ENCODE measurements around the gene TPGS1.

The TPGS1 gene

GRCh38 chr19:496112-496665 is 11.1 kb upstream of the TPGS1 start, which contains the start of gene MADCAM1:
Gene MADCAM1 (plus strand): TSS chr19:496486. CDS start chr19:496500, 14 bp downstream.
- DNase-seq = no peak

- no peak for DNase-seq
These were observed 10.3 kb upstream of the TPGS1 start for GRCh38 chr19:496986-497385.

- no peak for DNase-seq
These were observed 9.8 kb upstream of the TPGS1 start for GRCh38 chr19:497491-497868.

GRCh38 chr19:497869-498510 is 9.3 kb upstream of the TPGS1 start:
- no peak for DNase-seq

- no peak for DNase-seq
These were observed 8.8 kb upstream of the TPGS1 start for GRCh38 chr19:498511-498891.

GRCh38 chr19:498977-499623 is 8.2 kb upstream of the TPGS1 start:
- DNase-seq = no peak

- DNase-seq = no peak
These were observed 5.7 kb upstream of the TPGS1 start for GRCh38 chr19:501646-502045.

- DNase-seq = no peak
These were observed 2.7 kb upstream of the TPGS1 start for GRCh38 chr19:504616-505015.

GRCh38 chr19:506404-507285 is 652 bp upstream of the TPGS1 start:
- peak; percentile 100 for DNase-seq

GRCh38 chr19:508204-509150 is 1.2 kb downstream of the TPGS1 start:
- DNase-seq = no peak

GRCh38 chr19:510606-511100 is 3.4 kb downstream of the TPGS1 start:
- DNase-seq = peak; percentile 67 to 89

GRCh38 chr19:511101-511851 is 4.0 kb downstream of the TPGS1 start:
- no peak for DNase-seq

GRCh38 chr19:512547-513365 is 5.5 kb downstream of the TPGS1 start:
- no peak for DNase-seq

GRCh38 chr19:513368-514165 is 6.3 kb downstream of the TPGS1 start:
- no peak for DNase-seq

- no peak for DNase-seq
These were observed 6.9 kb downstream of the TPGS1 start for GRCh38 chr19:514166-514663.

GRCh38 chr19:517721-518597 is 10.7 kb downstream of the TPGS1 start:
- DNase-seq = no peak

GRCh38 chr19:518598-519231 is 11.4 kb downstream of the TPGS1 start:
- DNase-seq = no peak

GRCh38 chr19:519449-519865 is 12.2 kb downstream of the TPGS1 start:
- DNase-seq = no peak

Measured in NCI-H446 (cell line).